Caco-2 (cell line): Measurements from ENCODE around the gene HIVEP2. TPM values are rescaled to one million over a fixed set of nuclear protein-coding genes. Genes with fewer than 3 reads are reported as not detected.
A peak's percentile ranks its signal among the peaks of the same experiment; 100 is the strongest.

ENCODE experiments used
- BruUV-seq: library from RNA; stranded (reverse); fragments of 400-500 nt; replicated peaks from 2 replicates; lab custom pipeline; 2021; lab: Mats Ljungman, UMichigan
- CTCF ChIA-PET: fragments of 300-600 bp; sonication (Branson Sonifier 250); formaldehyde crosslinking; loops from one replicate; lab custom pipeline; 2022; ENCODE audit warnings: antibody characterized with exemption; lab: Charles Lee
- POLR2A ChIA-PET: fragments of 300-600 bp; sonication (Branson Sonifier 250); formaldehyde crosslinking; loops from one replicate; lab custom pipeline; 2022; ENCODE audit warnings: antibody characterized with exemption; lab: Charles Lee
- DNase-seq, 2 experiments: peaks; one replicate each; pipeline versions ENCODE4 v3.0.0 to v3.0.0-alpha.2; 2020 to 2022
- H3K27me3 ChIP-seq: replicated peaks from 2 replicates; pipeline ENCODE4 v1.6.0; 2011; ENCODE audit warnings: low read length; ENCODE audit not compliant: control insufficient read depth, insufficient read depth
- H3K36me3 ChIP-seq: 2 replicates; pipeline ENCODE4 v1.5.1; 2011; ENCODE audit warnings: low read length; ENCODE audit not compliant: control insufficient read depth, insufficient read depth
- H3K4me1 ChIP-seq: fragments of 250-450 bp; sonication (Bioruptor Pico); 2 replicates; pipeline ENCODE4 v1.5.1; 2020; ENCODE audit warnings: mild to moderate bottlenecking
- H3K4me3 ChIP-seq: 2 replicates; pipeline ENCODE4 v1.5.1; 2011; ENCODE audit warnings: low read depth, mild to moderate bottlenecking, control low read depth, low read length
- H3K9me3 ChIP-seq: fragments of 250-450 bp; sonication (Bioruptor Pico); 2 replicates; pipeline ENCODE4 v1.5.1; 2020; ENCODE audit warnings: mild to moderate bottlenecking, moderate library complexity
- H3K27ac Mint-ChIP-seq: one replicate; pipeline ENCODE4 v1.8.0; 2022; ENCODE audit warnings: mixed read lengths; ENCODE audit not compliant: unreplicated experiment
- H3K27me3 Mint-ChIP-seq: one replicate; pipeline ENCODE4 v1.8.0; 2022; ENCODE audit warnings: mixed read lengths; ENCODE audit not compliant: insufficient read depth, unreplicated experiment
- H3K36me3 Mint-ChIP-seq: one replicate; pipeline ENCODE4 v1.8.0; 2022; ENCODE audit warnings: mild to moderate bottlenecking, mixed read lengths; ENCODE audit not compliant: insufficient read depth, unreplicated experiment
- H3K4me1 Mint-ChIP-seq: one replicate; pipeline ENCODE4 v1.8.0; 2022; ENCODE audit warnings: low read depth, mixed read lengths; ENCODE audit not compliant: unreplicated experiment
- H3K4me3 Mint-ChIP-seq: one replicate; pipeline ENCODE4 v1.8.0; 2022; ENCODE audit warnings: mild to moderate bottlenecking, moderate library complexity, mixed read lengths; ENCODE audit not compliant: unreplicated experiment
- H3K9me3 Mint-ChIP-seq: one replicate; pipeline ENCODE4 v1.8.0; 2022; ENCODE audit warnings: mixed read lengths; ENCODE audit not compliant: unreplicated experiment
- CTCF ChIP-seq, 2 experiments: fragments of 200-600 bp in 1 of 2; IDR thresholded peaks; 1 replicate in 1 of 2; 2 replicates in 1 of 2; pipeline versions ENCODE4 v1.5.1 to v1.8.0; 2011 to 2022; ENCODE audit warnings: antibody characterized with exemption in 1 of 2, control low read depth in 1 of 2, inconsistent platforms in 1 of 2, low read depth in 1 of 2, low read length in 1 of 2, mild to moderate bottlenecking in 1 of 2, moderate library complexity in 1 of 2; ENCODE audit not compliant: insufficient read depth in 1 of 2, severe bottlenecking in 1 of 2, unreplicated experiment in 1 of 2
- intact Hi-C: fragments of 100-400 bp; cut with micrococcal nuclease; formaldehyde crosslinking; loops from one replicate; pipeline ENCODE4 v1.10.0; 2022; ENCODE audit not compliant: unreplicated experiment
- total RNA-seq: library from RNA; stranded (reverse); gene quantifications from 2 replicates; pipeline ENCODE4 v1.2.3, GENCODE V29; 2022

Gene HIVEP2
- total RNA-seq, 1 experiment from 2014 or later: 1.0 TPM

DNA sequence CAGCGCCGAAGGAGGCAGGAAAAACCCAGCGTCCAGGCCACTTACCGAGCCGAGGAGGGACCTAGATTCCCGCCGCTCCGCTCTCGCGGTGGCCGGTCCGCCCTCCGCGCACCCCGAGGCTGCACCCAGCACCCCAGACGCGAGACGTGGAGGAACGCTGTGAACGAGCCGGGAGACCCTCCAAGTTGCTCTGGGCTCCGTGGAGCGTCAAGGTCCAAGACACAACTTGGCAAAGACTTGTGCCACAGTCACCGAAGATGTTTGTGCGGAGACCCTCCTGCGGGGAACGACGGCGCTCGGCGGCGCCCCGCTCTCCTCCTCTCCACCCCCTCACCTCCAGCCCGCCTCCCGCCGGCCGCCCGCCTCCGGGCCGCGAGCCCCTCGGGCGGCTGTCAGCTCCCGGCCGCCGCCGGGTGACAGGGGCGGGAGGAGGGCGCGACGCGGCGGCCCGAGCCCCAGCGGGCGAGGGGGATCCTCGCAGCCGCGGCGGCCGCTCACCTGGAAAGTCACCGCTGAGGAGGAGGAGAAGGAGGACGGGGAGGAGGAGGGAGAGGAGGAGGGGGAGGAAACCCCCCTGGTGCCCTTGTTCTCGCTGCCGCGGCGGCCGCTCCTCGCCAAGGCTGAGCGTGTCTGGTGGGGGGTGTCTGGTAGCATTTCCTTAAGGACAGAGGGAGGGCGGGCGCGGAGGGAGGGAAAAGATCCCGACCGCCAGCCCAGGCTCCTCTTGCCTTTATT lies 637 bp upstream of the HIVEP2 start:
- H3K4me1 Mint-ChIP-seq: peaks cover 29% of the 10 kb centered on the region
- DNase-seq: peak; percentile 37 to 51
- ChIA-PET POLR2A (no interaction called here), CTCF (interaction anchor here (0.6 kb wide), 1 partner anchor 320 kb away, joined by 3 read pairs; no protein-coding TSS in a partner anchor)
- H3K36me3 Mint-ChIP-seq: peaks cover 23% of the 10 kb centered on the region
- Histone ChIP-seq H3K27me3 (peaks cover 2% of the 10 kb centered on the region), H3K4me3 (peak overlapping the region; percentile 69), H3K36me3 (no peaks in the 10 kb centered on the region), H3K9me3 (no peaks in the 10 kb centered on the region), H3K4me1 (peaks cover 16% of the 10 kb centered on the region; the same call in 1 of the 2 replicates)
- TF ChIP-seq CTCF (IDR thresholded peaks at IDR 0.05; ENCODE audit: insufficient read depth in 1 of 2, low read depth in 1 of 2, low read length in 1 of 2, severe bottlenecking in 1 of 2, unreplicated experiment in 1 of 2): no peak
- H3K27ac Mint-ChIP-seq: peak overlapping the region; percentile 63
- intact Hi-C loops: loop anchor here (1.0 to 10.0 kb wide), 5 partner anchors 60 to 279 kb away; partner anchors contain the start of gene AIG1
- H3K9me3 Mint-ChIP-seq: no peaks in the 10 kb centered on the region
- peak overlapping the region; percentile 92 for H3K4me3 Mint-ChIP-seq
- H3K27me3 Mint-ChIP-seq: peaks cover 3% of the 10 kb centered on the region
- no TSS peak for BruUV-seq

GRCh38 chr6:142944124-142945048 lies 590 bp downstream of the HIVEP2 start:
- POLR2A ChIA-PET: no interaction called here
- Histone ChIP-seq H3K27me3 (peaks cover 2% of the 10 kb centered on the region), H3K4me3 (peak overlapping the region; percentile 69), H3K36me3 (no peaks in the 10 kb centered on the region), H3K9me3 (no peaks in the 10 kb centered on the region), H3K4me1 (peaks cover 16% of the 10 kb centered on the region; the same call in 1 of the 2 replicates)
- peak overlapping the region; percentile 56 for H3K27ac Mint-ChIP-seq
- H3K27me3 Mint-ChIP-seq: peaks cover 3% of the 10 kb centered on the region
- DNase-seq: peak; percentile 49 to 66
- no TSS peak for BruUV-seq
- TF ChIP-seq CTCF (IDR thresholded peaks at IDR 0.05; ENCODE audit: insufficient read depth in 1 of 2, low read depth in 1 of 2, low read length in 1 of 2, severe bottlenecking in 1 of 2, unreplicated experiment in 1 of 2): no peak
- H3K36me3 Mint-ChIP-seq: peaks cover 23% of the 10 kb centered on the region
- H3K4me1 Mint-ChIP-seq: peaks cover 24% of the 10 kb centered on the region
- peak overlapping the region; percentile 92 for H3K4me3 Mint-ChIP-seq
- intact Hi-C loops: loop anchor here (1.0 to 10.0 kb wide), 4 partner anchors 93 to 280 kb away; partner anchors contain the start of gene AIG1
- CTCF ChIA-PET: no interaction called here
- H3K9me3 Mint-ChIP-seq: no peaks in the 10 kb centered on the region

DNA sequence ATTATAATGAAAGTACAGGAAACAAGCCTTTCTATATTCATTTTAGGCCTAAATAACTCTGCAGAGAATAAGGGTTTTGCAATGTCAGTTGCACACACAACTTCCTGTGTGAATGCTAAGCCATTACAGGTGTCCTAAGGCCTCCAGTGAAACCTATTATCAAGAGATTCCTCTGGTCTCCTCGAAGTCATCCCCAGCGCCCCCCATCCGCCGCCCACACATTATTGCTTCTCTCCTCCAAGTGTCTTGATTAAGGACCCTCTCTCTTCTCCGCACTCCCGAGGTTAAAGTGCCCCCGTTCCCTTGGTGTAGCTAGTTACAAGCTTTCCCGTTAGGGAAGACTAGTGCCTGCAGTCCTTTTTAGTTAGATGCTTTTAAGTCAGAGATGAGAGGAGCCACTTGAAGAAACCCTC lies 1.3 kb downstream of the HIVEP2 start:
- Mint-ChIP-seq H3K4me3 (peak overlapping the region; percentile 92), H3K27me3 (peaks cover 3% of the 10 kb centered on the region), H3K36me3 (peaks cover 23% of the 10 kb centered on the region), H3K4me1 (peaks cover 24% of the 10 kb centered on the region), H3K9me3 (no peaks in the 10 kb centered on the region), H3K27ac (no peak overlapping the region)
- Histone ChIP-seq H3K9me3 (no peaks in the 10 kb centered on the region), H3K36me3 (no peaks in the 10 kb centered on the region), H3K4me3 (no peak overlapping the region), H3K4me1 (peaks cover 16% of the 10 kb centered on the region; the same call in 1 of the 2 replicates), H3K27me3 (peaks cover 2% of the 10 kb centered on the region)
- POLR2A ChIA-PET: no interaction called here
- CTCF ChIA-PET: no interaction called here
- no peak for DNase-seq
- intact Hi-C loops: loop anchor here (2.0 to 10.0 kb wide), 2 partner anchors 17 to 281 kb away; no protein-coding TSS in a partner anchor
- TF ChIP-seq CTCF (IDR thresholded peaks at IDR 0.05; ENCODE audit: insufficient read depth in 1 of 2, low read depth in 1 of 2, low read length in 1 of 2, severe bottlenecking in 1 of 2, unreplicated experiment in 1 of 2): no peak
- BruUV-seq: TSS peak; percentile 26
